GM23338 (cell line): Measurements from ENCODE around the gene PITX1.

ENCODE experiments used
- EZH2phosphoT487 ChIP-seq: fragments of 200-600 bp; sonication (generic); IDR thresholded peaks from one replicate; pipeline ENCODE4 v1.8.1; 2018; ENCODE audit warnings: antibody characterized with exemption; ENCODE audit not compliant: unreplicated experiment
- TF ChIP-seq, protein P1 (sequence below), 2 experiments: fragments of 200-600 bp in 1 of 2; sonication (generic) in 1 of 2; conservative IDR thresholded peaks; 2 replicates each; pipeline versions ENCODE4 v1.5.1 to v1.6.1; 2016 to 2017; ENCODE audit warnings: antibody characterized with exemption in 2 of 2, low read depth in 2 of 2, mild to moderate bottlenecking in 2 of 2, moderate library complexity in 1 of 2

DNA sequence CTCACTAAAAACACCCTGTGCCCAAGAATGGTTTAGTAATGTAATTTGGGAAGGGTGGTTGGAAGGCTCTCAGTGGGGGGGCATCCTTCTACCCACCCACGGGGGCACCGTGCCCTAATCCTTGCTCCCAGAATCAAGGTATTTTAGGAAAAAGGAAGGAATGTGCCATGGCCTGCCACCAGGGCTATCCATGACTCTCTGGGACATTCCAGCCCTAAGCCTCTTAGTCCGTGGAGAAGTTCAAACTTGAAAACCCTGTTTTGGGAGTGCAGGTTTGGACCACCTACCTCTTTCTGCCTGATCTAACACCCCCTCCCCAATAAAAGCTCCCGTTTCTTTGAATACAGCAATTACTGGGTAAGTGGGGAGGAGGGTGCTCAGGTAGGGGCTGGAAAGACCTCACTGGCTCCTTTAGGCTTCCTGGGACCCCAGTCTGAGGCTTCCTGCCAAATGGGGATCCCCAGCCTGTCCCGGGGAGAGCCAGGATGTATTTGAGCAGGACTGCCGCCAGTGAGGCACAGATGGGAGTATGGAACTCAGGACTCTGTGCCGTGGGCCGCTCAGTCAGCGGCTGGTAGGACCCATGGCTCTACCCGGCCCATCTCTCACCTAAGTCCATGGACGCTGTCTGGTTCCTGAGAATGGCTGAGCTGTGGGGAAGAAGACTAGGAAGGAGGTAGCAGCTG lies 3.6 kb upstream of the PITX1 start:
- TF ChIP-seq, protein P1, sequence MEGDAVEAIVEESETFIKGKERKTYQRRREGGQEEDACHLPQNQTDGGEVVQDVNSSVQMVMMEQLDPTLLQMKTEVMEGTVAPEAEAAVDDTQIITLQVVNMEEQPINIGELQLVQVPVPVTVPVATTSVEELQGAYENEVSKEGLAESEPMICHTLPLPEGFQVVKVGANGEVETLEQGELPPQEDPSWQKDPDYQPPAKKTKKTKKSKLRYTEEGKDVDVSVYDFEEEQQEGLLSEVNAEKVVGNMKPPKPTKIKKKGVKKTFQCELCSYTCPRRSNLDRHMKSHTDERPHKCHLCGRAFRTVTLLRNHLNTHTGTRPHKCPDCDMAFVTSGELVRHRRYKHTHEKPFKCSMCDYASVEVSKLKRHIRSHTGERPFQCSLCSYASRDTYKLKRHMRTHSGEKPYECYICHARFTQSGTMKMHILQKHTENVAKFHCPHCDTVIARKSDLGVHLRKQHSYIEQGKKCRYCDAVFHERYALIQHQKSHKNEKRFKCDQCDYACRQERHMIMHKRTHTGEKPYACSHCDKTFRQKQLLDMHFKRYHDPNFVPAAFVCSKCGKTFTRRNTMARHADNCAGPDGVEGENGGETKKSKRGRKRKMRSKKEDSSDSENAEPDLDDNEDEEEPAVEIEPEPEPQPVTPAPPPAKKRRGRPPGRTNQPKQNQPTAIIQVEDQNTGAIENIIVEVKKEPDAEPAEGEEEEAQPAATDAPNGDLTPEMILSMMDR (conservative IDR thresholded peaks at IDR 0.05; ENCODE audit: low read depth in 2 of 2): no peak
- TF ChIP-seq EZH2phosphoT487: peak; percentile 2
